Measurements from ENCODE around the gene GLA.
A peak's percentile ranks its signal among the peaks of the same experiment; 100 is the strongest.

The GLA gene

GRCh38 chrX:101348452-101349192, 59.1 kb downstream of the GLA start, which contains the start of gene TIMM8A:
TIMM8A (minus strand) TSS chrX:101348742; CDS start chrX:101348664, 78 bp downstream.
- DNase-seq, result peak; percentile 73

- no peak for DNase-seq
Observed at GRCh38 chrX:101347859-101348451, 59.8 kb downstream of the GLA start.

All from CD4-positive, alpha-beta T cell treated with Interleukin-12 subunit alpha and Interleukin-12 subunit beta, for 1 hour (primary cell).